CD4-positive, alpha-beta memory T cell (primary cell): Measurements from ENCODE around the gene CPNE1. TPM values are rescaled to one million over a fixed set of nuclear protein-coding genes. Genes with fewer than 3 reads are reported as not detected.

Source experiments
- CTCF ChIA-PET: fragments of 350-600 bp; sonication (Branson Sonifier 250); formaldehyde crosslinking; loops from one replicate; lab custom pipeline; 2021; ENCODE audit warnings: inconsistent platforms; ENCODE audit not compliant: partially characterized antibody; lab: Charles Lee
- POLR2A ChIA-PET: fragments of 350-600 bp; sonication (Branson Sonifier 250); formaldehyde crosslinking; loops from one replicate; lab custom pipeline; 2021; ENCODE audit not compliant: partially characterized antibody; lab: Charles Lee
- DNase-seq, 5 donors: peaks; one replicate each; pipeline versions ENCODE4 v3.0.0 to v3.0.0-alpha.2; 2020 to 2022; ENCODE audit warnings: mixed read lengths in 1 of 5
- H3K27ac ChIP-seq: one replicate; pipeline ENCODE4 v1.7.0; 2013; ENCODE audit warnings: low read depth, low read length
- H3K27me3 ChIP-seq: 2 replicates; pipeline ENCODE4 v1.7.0; 2013; ENCODE audit warnings: mild to moderate bottlenecking, low read length, moderate library complexity; ENCODE audit not compliant: insufficient read depth
- H3K36me3 ChIP-seq: 2 replicates; pipeline ENCODE4 v1.7.0; 2013; ENCODE audit warnings: mild to moderate bottlenecking, low read length, moderate library complexity; ENCODE audit not compliant: insufficient read depth
- H3K4me1 ChIP-seq: 2 replicates; pipeline ENCODE4 v1.7.0; 2013; ENCODE audit warnings: mild to moderate bottlenecking, low read length, moderate library complexity; ENCODE audit not compliant: insufficient read depth
- H3K4me3 ChIP-seq, 2 donors: one replicate each; pipeline ENCODE4 v1.7.0; 2013; ENCODE audit warnings: low read length in 2 of 2, mild to moderate bottlenecking in 1 of 2
- H3K9me3 ChIP-seq, 2 donors: one replicate each; pipeline ENCODE4 v1.7.0; 2013; ENCODE audit warnings: low read length in 2 of 2, control low read depth in 1 of 2; ENCODE audit not compliant: control insufficient read depth in 1 of 2
- H3K27ac Mint-ChIP-seq, 7 donors: one replicate each; pipeline ENCODE4 v1.8.0; 2020 to 2021; ENCODE audit warnings: mixed read lengths in 7 of 7, mild to moderate bottlenecking in 6 of 7, inconsistent platforms in 3 of 7, moderate library complexity in 3 of 7
- H3K27me3 Mint-ChIP-seq, 2 donors: one replicate each; pipeline ENCODE4 v1.8.0; 2020 to 2021; ENCODE audit warnings: mixed read lengths in 2 of 2
- H3K36me3 Mint-ChIP-seq, 2 donors: one replicate each; pipeline ENCODE4 v1.8.0; 2020 to 2021; ENCODE audit warnings: mixed read lengths in 2 of 2, inconsistent platforms in 1 of 2, mild to moderate bottlenecking in 1 of 2
- H3K4me1 Mint-ChIP-seq, 4 donors: one replicate each; pipeline ENCODE4 v1.8.0; 2020 to 2021; ENCODE audit warnings: mixed read lengths in 4 of 4, mild to moderate bottlenecking in 1 of 4
- H3K4me3 Mint-ChIP-seq, 8 donors: one replicate each; pipeline ENCODE4 v1.8.0; 2020 to 2021; ENCODE audit warnings: mixed read lengths in 8 of 8, mild to moderate bottlenecking in 7 of 8, moderate library complexity in 6 of 8, inconsistent platforms in 3 of 8
- H3K9me3 Mint-ChIP-seq, 8 donors: one replicate each; pipeline ENCODE4 v1.8.0; 2020 to 2021; ENCODE audit warnings: mixed read lengths in 8 of 8, mild to moderate bottlenecking in 5 of 8, inconsistent platforms in 3 of 8, moderate library complexity in 1 of 8
- intact Hi-C: fragments of 100-400 bp; cut with micrococcal nuclease; formaldehyde crosslinking; loops from one replicate; pipeline ENCODE4 v1.15.1; 2023
- polyA plus RNA-seq, 2 donors: library from polyadenylated mRNA; unstranded; fragments of 300-500 nt; fragmentation: Illumina TruSeq; gene quantifications; one replicate each; pipeline ENCODE4 v1.2.3, GENCODE V29; 2021
- total RNA-seq, 2 experiments: library from RNA; stranded (reverse); gene quantifications; one replicate each; pipeline ENCODE4 v1.2.3, GENCODE V29; 2021

CPNE1 gene
- total and polyA plus RNA-seq, 4 experiments from 2014 or later = 305 to 353 (median 329) TPM

- Histone ChIP-seq H3K36me3 (no peaks in the 10 kb centered on the region), H3K27me3 (no peaks in the 10 kb centered on the region), H3K9me3 (no peaks in the 10 kb centered on the region), H3K4me1 (peaks cover 17% of the 10 kb centered on the region), H3K4me3 (peak overlapping the region; percentile 29 to 50), H3K27ac (no peak overlapping the region)
- peak overlapping the region in 6 of 7 donors; percentile 22 to 81 (median 52) for H3K27ac Mint-ChIP-seq
- H3K4me1 Mint-ChIP-seq = peaks cover 2 to 15% (median 4%) of the 10 kb centered on the region in 4 donors
- H3K9me3 Mint-ChIP-seq = no peaks in the 10 kb centered on the region
- no peaks in the 10 kb centered on the region for H3K36me3 Mint-ChIP-seq
- POLR2A ChIA-PET = interaction anchor here (0.5 to 5.5 kb wide), 10 partner anchors 9 to 353 kb away, joined by 3 to 55 read pairs (median 4); partner anchors contain the start of genes CPNE1, NFS1, RBM12 and RBM39
- peak; percentile 78 to 83 (median 79) for DNase-seq
- H3K27me3 Mint-ChIP-seq = peaks cover 2 to 6% of the 10 kb centered on the region in 2 donors
- intact Hi-C loops = loop anchor here (1.0 to 5.0 kb wide), 7 partner anchors 15 to 283 kb away; partner anchors contain the start of genes CPNE1, NFS1, RBM12 and RBM39
- H3K4me3 Mint-ChIP-seq = peak overlapping the region; percentile 77 to 85 (median 80)
- CTCF ChIA-PET = interaction anchor here (0.6 to 1.9 kb wide), 34 partner anchors 8 to 354 kb away, joined by 3 to 33 read pairs (median 4); partner anchors contain the start of genes CPNE1, ERGIC3, NFS1 and RBM12
Measured at GRCh38 chr20:35600993-35601973, 63.4 kb downstream of the CPNE1 start.

- H3K4me3 ChIP-seq = peak overlapping the region in 1 of 2 donors; percentile 50
- intact Hi-C loops = loop anchor here (2.0 to 5.0 kb wide), 4 partner anchors 62 to 138 kb away; partner anchors contain the start of genes CPNE1, NFS1, RBM12 and ROMO1
- POLR2A ChIA-PET = interaction anchor here (0.5 to 5.5 kb wide), 9 partner anchors 8 to 284 kb away, joined by 3 to 55 read pairs (median 5); partner anchors contain the start of genes CPNE1, NFS1, RBM12 and RBM39
Measured at GRCh38 chr20:35600176-35600992, 64.3 kb downstream of the CPNE1 start.

GRCh38 chr20:35599776-35600120 lies 65.0 kb downstream of the CPNE1 start:
- no peak overlapping the region for H3K27ac ChIP-seq
- DNase-seq = peak in 1 of 5 donors; percentile 24
- peaks cover 2 to 15% (median 4%) of the 10 kb centered on the region in 4 donors for H3K4me1 Mint-ChIP-seq
- ChIA-PET POLR2A (interaction anchor here (2.1 to 5.5 kb wide), 2 partner anchors 18 to 64 kb away, joined by 16 to 55 read pairs; partner anchors contain the start of genes CPNE1, RBM12 and SPAG4), CTCF (no interaction called here)
- H3K9me3 ChIP-seq = no peaks in the 10 kb centered on the region
- H3K27ac Mint-ChIP-seq = no peak overlapping the region
- H3K27me3 Mint-ChIP-seq = peaks cover 2 to 4% of the 10 kb centered on the region in 2 donors
- H3K36me3 ChIP-seq = no peaks in the 10 kb centered on the region
- no peak overlapping the region for H3K4me3 ChIP-seq
- peak overlapping the region in 1 of 8 donors; percentile 43 for H3K4me3 Mint-ChIP-seq
- H3K36me3 Mint-ChIP-seq = no peaks in the 10 kb centered on the region
- H3K9me3 Mint-ChIP-seq = no peaks in the 10 kb centered on the region
- H3K4me1 ChIP-seq = peaks cover 17% of the 10 kb centered on the region
- intact Hi-C loops = loop anchor here (2.0 to 5.0 kb wide), 4 partner anchors 63 to 139 kb away; partner anchors contain the start of genes CPNE1, NFS1, RBM12 and ROMO1
- no peaks in the 10 kb centered on the region for H3K27me3 ChIP-seq

More at GRCh38 chr20:35600176-35600992, 64.3 kb downstream of the CPNE1 start:
- DNase-seq = no peak
- H3K27me3 ChIP-seq = no peaks in the 10 kb centered on the region
- H3K4me1 ChIP-seq = peaks cover 17% of the 10 kb centered on the region
- Mint-ChIP-seq H3K4me1 (peaks cover 2 to 15% (median 4%) of the 10 kb centered on the region in 4 donors), H3K36me3 (no peaks in the 10 kb centered on the region), H3K9me3 (no peaks in the 10 kb centered on the region), H3K27me3 (peaks cover 2 to 6% of the 10 kb centered on the region in 2 donors), H3K27ac (no peak overlapping the region), H3K4me3 (peak overlapping the region; percentile 77 to 85 (median 80))
- H3K27ac ChIP-seq = no peak overlapping the region
- no peaks in the 10 kb centered on the region for H3K36me3 ChIP-seq
- no peaks in the 10 kb centered on the region for H3K9me3 ChIP-seq
- CTCF ChIA-PET = interaction anchor here (0.9 to 1.9 kb wide), 18 partner anchors 13 to 354 kb away, joined by 3 to 33 read pairs (median 6); partner anchors contain the start of genes CPNE1, ERGIC3, NFS1 and RBM12

- no peak overlapping the region for H3K27ac ChIP-seq
- no peak for DNase-seq
- peaks cover 17% of the 10 kb centered on the region for H3K4me1 ChIP-seq
- H3K4me3 Mint-ChIP-seq = peak overlapping the region in 1 of 8 donors; percentile 17
- no peaks in the 10 kb centered on the region for H3K27me3 ChIP-seq
- peaks cover 2 to 4% of the 10 kb centered on the region in 2 donors for H3K27me3 Mint-ChIP-seq
- H3K27ac Mint-ChIP-seq = peak overlapping the region in 1 of 7 donors; percentile 20
- no peaks in the 10 kb centered on the region for H3K9me3 ChIP-seq
- no peak overlapping the region for H3K4me3 ChIP-seq
- H3K36me3 ChIP-seq = no peaks in the 10 kb centered on the region
- ChIA-PET POLR2A (interaction anchor here (1.0 to 5.5 kb wide), 2 partner anchors 18 to 145 kb away, joined by 3 to 55 read pairs; partner anchors contain the start of gene SPAG4), CTCF (interaction anchor here (1.1 kb wide), 1 partner anchor 14 kb away, joined by 3 read pairs; no protein-coding TSS in a partner anchor)
- no peaks in the 10 kb centered on the region for H3K9me3 Mint-ChIP-seq
- intact Hi-C loops = no loop called here
- H3K36me3 Mint-ChIP-seq = no peaks in the 10 kb centered on the region
- H3K4me1 Mint-ChIP-seq = peaks cover 2 to 15% (median 4%) of the 10 kb centered on the region in 4 donors
Measured at GRCh38 chr20:35598899-35599775, 65.6 kb downstream of the CPNE1 start.

GRCh38 chr20:35598476-35598875 lies 66.2 kb downstream of the CPNE1 start:
- peaks cover 17% of the 10 kb centered on the region for H3K4me1 ChIP-seq
- peaks cover 2 to 4% of the 10 kb centered on the region in 2 donors for H3K27me3 Mint-ChIP-seq
- CTCF ChIA-PET = interaction anchor here (1.1 kb wide), 1 partner anchor 14 kb away, joined by 3 read pairs; no protein-coding TSS in a partner anchor

More at GRCh38 chr20:35598476-35598875, 66.2 kb downstream of the CPNE1 start:
- Mint-ChIP-seq H3K4me1 (peaks cover 2 to 14% (median 4%) of the 10 kb centered on the region in 4 donors), H3K9me3 (no peaks in the 10 kb centered on the region), H3K36me3 (no peaks in the 10 kb centered on the region), H3K4me3 (peak overlapping the region in 2 of 8 donors; percentile 2 to 4), H3K27ac (no peak overlapping the region)
- no peak for DNase-seq
- Histone ChIP-seq H3K9me3 (no peaks in the 10 kb centered on the region), H3K27ac (no peak overlapping the region), H3K27me3 (no peaks in the 10 kb centered on the region), H3K36me3 (no peaks in the 10 kb centered on the region), H3K4me3 (no peak overlapping the region)
- POLR2A ChIA-PET = interaction anchor here (1.0 kb wide), 1 partner anchor 146 kb away, joined by 3 read pairs; no protein-coding TSS in a partner anchor
- intact Hi-C loops = no loop called here
